ENCODE measurements around the gene PDE6G.
A peak's percentile ranks its signal among the peaks of the same experiment; 100 is the strongest.

PDE6G gene

GRCh38 chr17:81656118-81656743, at the start of gene PDE6G:
Gene PDE6G, minus strand, starts transcription at chr17:81656542. Its CDS starts 3,237 bp downstream, at chr17:81653305.
- DNase-seq = no peak

GRCh38 chr17:81705518-81706231, 49.3 kb upstream of the PDE6G start:
- DNase-seq = no peak

- DNase-seq = no peak
Measured at GRCh38 chr17:81703747-81704654, 47.7 kb upstream of the PDE6G start.

GRCh38 chr17:81702934-81703746, 46.8 kb upstream of the PDE6G start, which contains the start of gene MRPL12:
Gene MRPL12, plus strand, starts transcription at chr17:81703367. Its CDS starts 135 bp downstream, at chr17:81703502.
- DNase-seq = peak; percentile 90 to 91

- DNase-seq = no peak
Measured at GRCh38 chr17:81701288-81702071, 45.1 kb upstream of the PDE6G start.

GRCh38 chr17:81700353-81701287, 44.3 kb upstream of the PDE6G start:
- no peak for DNase-seq

- DNase-seq = no peak
Measured at GRCh38 chr17:81697261-81698044, 41.1 kb upstream of the PDE6G start.

GRCh38 chr17:81696218-81696941, 40.0 kb upstream of the PDE6G start:
- DNase-seq = no peak

- DNase-seq = no peak
Measured at GRCh38 chr17:81695801-81696200, 39.5 kb upstream of the PDE6G start.

- DNase-seq = no peak
Measured at GRCh38 chr17:81695211-81695610, 38.9 kb upstream of the PDE6G start.

- DNase-seq = no peak
Measured at GRCh38 chr17:81694810-81695209, 38.5 kb upstream of the PDE6G start.

GRCh38 chr17:81693509-81694210, 37.3 kb upstream of the PDE6G start:
- DNase-seq = no peak

- DNase-seq = no peak
Measured at GRCh38 chr17:81691608-81692007, 35.3 kb upstream of the PDE6G start.

- no peak for DNase-seq
Measured at GRCh38 chr17:81691196-81691595, 34.9 kb upstream of the PDE6G start.

- no peak for DNase-seq
Measured at GRCh38 chr17:81690549-81690948, 34.2 kb upstream of the PDE6G start.

GRCh38 chr17:81690066-81690465, 33.7 kb upstream of the PDE6G start:
- DNase-seq = no peak

- DNase-seq = no peak
Measured at GRCh38 chr17:81688616-81689015, 32.3 kb upstream of the PDE6G start.
